ENCODE data around the gene ZNF579. TPM values are rescaled to one million over a fixed set of nuclear protein-coding genes. Genes with fewer than 3 reads are reported as not detected.
"Not testable (repeated sequence)": the region's sequence is repeated elsewhere in the genome, so short reads cannot be mapped to it uniquely, and the experiment has no call there.

ZNF579 gene
- total RNA-seq, 1 experiment from 2014 or later = 5.4 TPM

GRCh38 chr19:55591555-55591954 is 10.9 kb upstream of the ZNF579 start:
- Histone ChIP-seq H3K4me1 (peaks cover 5% of the 10 kb centered on the region), H3K9me3 (replicated peaks) (no peaks in the 10 kb centered on the region), H3K36me3 (peaks cover 22% of the 10 kb centered on the region), H3K4me3 (no peak overlapping the region), H3K27me3 (no peaks in the 10 kb centered on the region), H3K27ac (no peak overlapping the region)
- DNase-seq = no peak

GRCh38 chr19:55590617-55591016 is 10.0 kb upstream of the ZNF579 start:
- Histone ChIP-seq H3K27ac (no peak overlapping the region), H3K4me3 (no peak overlapping the region), H3K4me1 (peaks cover 10% of the 10 kb centered on the region), H3K27me3 (no peaks in the 10 kb centered on the region), H3K9me3 (replicated peaks) (no peaks in the 10 kb centered on the region), H3K36me3 (peaks cover 16% of the 10 kb centered on the region)
- peak in 1 of 2 experiments; percentile 44 for DNase-seq

- H3K9me3 ChIP-seq (replicated peaks) = no peaks in the 10 kb centered on the region
- no peak for DNase-seq
- no peaks in the 10 kb centered on the region for H3K27me3 ChIP-seq
- peaks cover 11% of the 10 kb centered on the region for H3K36me3 ChIP-seq
- H3K4me1 ChIP-seq = peaks cover 14% of the 10 kb centered on the region
- H3K27ac ChIP-seq = no peak overlapping the region
- no peak overlapping the region for H3K4me3 ChIP-seq
Measured at GRCh38 chr19:55590109-55590508, 9.5 kb upstream of the ZNF579 start.

- no peaks in the 10 kb centered on the region for H3K27me3 ChIP-seq
- H3K27ac ChIP-seq = no peak overlapping the region
- H3K4me1 ChIP-seq = peaks cover 15% of the 10 kb centered on the region
- H3K4me3 ChIP-seq = no peak overlapping the region
- DNase-seq = no peak
- no peaks in the 10 kb centered on the region for H3K9me3 ChIP-seq (replicated peaks)
- peaks cover 3% of the 10 kb centered on the region; the same call in 1 of the 2 replicates for H3K36me3 ChIP-seq
Measured at GRCh38 chr19:55588738-55589137, 8.1 kb upstream of the ZNF579 start.

- no peaks in the 10 kb centered on the region for H3K9me3 ChIP-seq (replicated peaks)
- H3K36me3 ChIP-seq = no peaks in the 10 kb centered on the region; the same call in 1 of the 2 replicates
- H3K4me1 ChIP-seq = peaks cover 15% of the 10 kb centered on the region
- peak; percentile 95 to 96 for DNase-seq
- H3K4me3 ChIP-seq = peak overlapping the region; percentile 55
- no peak overlapping the region for H3K27ac ChIP-seq
- H3K27me3 ChIP-seq = no peaks in the 10 kb centered on the region
Measured at GRCh38 chr19:55586976-55587668, 6.5 kb upstream of the ZNF579 start.

- peak; percentile 97 to 98 for DNase-seq
- peak overlapping the region; percentile 66 for H3K27ac ChIP-seq
- H3K9me3 ChIP-seq (replicated peaks) = no peaks in the 10 kb centered on the region
- H3K36me3 ChIP-seq = no peaks in the 10 kb centered on the region
- peaks cover 15% of the 10 kb centered on the region for H3K4me1 ChIP-seq
- peak overlapping the region; percentile 55 for H3K4me3 ChIP-seq
- no peaks in the 10 kb centered on the region for H3K27me3 ChIP-seq
Measured at GRCh38 chr19:55585658-55586339, 5.2 kb upstream of the ZNF579 start.

GRCh38 chr19:55584871-55585270 is 4.2 kb upstream of the ZNF579 start:
- Histone ChIP-seq H3K27ac (no peak overlapping the region), H3K9me3 (replicated peaks) (no peaks in the 10 kb centered on the region), H3K4me1 (peaks cover 15% of the 10 kb centered on the region), H3K4me3 (no peak overlapping the region), H3K36me3 (no peaks in the 10 kb centered on the region), H3K27me3 (no peaks in the 10 kb centered on the region)
- no peak for DNase-seq

GRCh38 chr19:55583897-55584296 is 3.2 kb upstream of the ZNF579 start:
- H3K36me3 ChIP-seq; H3K9me3 ChIP-seq (replicated peaks); DNase-seq; H3K4me3 ChIP-seq; H3K27me3 ChIP-seq; H3K27ac ChIP-seq: not testable (repeated sequence)
- H3K4me1 ChIP-seq = peaks cover 15% of the 10 kb centered on the region

GRCh38 chr19:55582284-55582683 is 1.6 kb upstream of the ZNF579 start:
- H3K27me3 ChIP-seq; H3K36me3 ChIP-seq; H3K4me3 ChIP-seq; H3K27ac ChIP-seq; H3K9me3 ChIP-seq (replicated peaks); DNase-seq: not testable (repeated sequence)
- H3K4me1 ChIP-seq = peaks cover 15% of the 10 kb centered on the region

- Histone ChIP-seq H3K4me3 (no peak overlapping the region), H3K4me1 (peaks cover 13% of the 10 kb centered on the region), H3K27ac (no peak overlapping the region), H3K9me3 (replicated peaks) (no peaks in the 10 kb centered on the region), H3K36me3 (peaks cover 3% of the 10 kb centered on the region; the same call in 1 of the 2 replicates), H3K27me3 (no peaks in the 10 kb centered on the region)
- DNase-seq = no peak
Measured at GRCh38 chr19:55581823-55582223, 1.2 kb upstream of the ZNF579 start.

- Histone ChIP-seq H3K27me3 (no peaks in the 10 kb centered on the region), H3K4me3 (peak overlapping the region; percentile 94), H3K9me3 (replicated peaks) (no peaks in the 10 kb centered on the region), H3K4me1 (peaks cover 7% of the 10 kb centered on the region), H3K27ac (peak overlapping the region; percentile 74; the same call in 1 of the 2 replicates), H3K36me3 (peaks cover 6% of the 10 kb centered on the region; the same call in 1 of the 2 replicates)
- DNase-seq = no peak
Measured at GRCh38 chr19:55581145-55581822, 636 bp upstream of the ZNF579 start.

GRCh38 chr19:55579766-55580621 is 654 bp downstream of the ZNF579 start:
- DNase-seq = peak; percentile 60 to 62
- H3K36me3 ChIP-seq = peaks cover 7% of the 10 kb centered on the region; the same call in 1 of the 2 replicates
- peak overlapping the region; percentile 94 for H3K4me3 ChIP-seq
- H3K9me3 ChIP-seq (replicated peaks) = no peaks in the 10 kb centered on the region
- H3K27me3 ChIP-seq = no peaks in the 10 kb centered on the region
- no peaks in the 10 kb centered on the region; the same call in 1 of the 2 replicates for H3K4me1 ChIP-seq
- peak overlapping the region; percentile 74 for H3K27ac ChIP-seq

- Histone ChIP-seq H3K4me3 (peak overlapping the region; percentile 94), H3K27me3 (no peaks in the 10 kb centered on the region), H3K4me1 (no peaks in the 10 kb centered on the region), H3K27ac (no peak overlapping the region; the same call in 1 of the 2 replicates), H3K36me3 (peaks cover 7% of the 10 kb centered on the region; the same call in 1 of the 2 replicates), H3K9me3 (replicated peaks) (no peaks in the 10 kb centered on the region)
- no peak for DNase-seq
Measured at GRCh38 chr19:55578761-55579747, 1.6 kb downstream of the ZNF579 start.

All from SJCRH30 (cell line).